D721Med (cell line): ENCODE data around the gene MEPCE.

Experiments
- DNase-seq: peaks from one replicate; pipeline ENCODE4 v3.0.0; 2011; ENCODE audit warnings: low spot score; ENCODE audit not compliant: insufficient read length
- FAIRE-seq: peaks from 2 replicates; lab custom pipeline; 2011; peaks lifted over from hg19 to GRCh38; lab: Jason Lieb, UNC
- CTCF ChIP-seq: IDR thresholded peaks from 2 replicates; pipeline ENCODE4 v1.5.1; 2012; ENCODE audit warnings: mild to moderate bottlenecking, control low read depth; ENCODE audit not compliant: insufficient read depth; ENCODE audit errors: missing control alignments

The MEPCE gene

DNA sequence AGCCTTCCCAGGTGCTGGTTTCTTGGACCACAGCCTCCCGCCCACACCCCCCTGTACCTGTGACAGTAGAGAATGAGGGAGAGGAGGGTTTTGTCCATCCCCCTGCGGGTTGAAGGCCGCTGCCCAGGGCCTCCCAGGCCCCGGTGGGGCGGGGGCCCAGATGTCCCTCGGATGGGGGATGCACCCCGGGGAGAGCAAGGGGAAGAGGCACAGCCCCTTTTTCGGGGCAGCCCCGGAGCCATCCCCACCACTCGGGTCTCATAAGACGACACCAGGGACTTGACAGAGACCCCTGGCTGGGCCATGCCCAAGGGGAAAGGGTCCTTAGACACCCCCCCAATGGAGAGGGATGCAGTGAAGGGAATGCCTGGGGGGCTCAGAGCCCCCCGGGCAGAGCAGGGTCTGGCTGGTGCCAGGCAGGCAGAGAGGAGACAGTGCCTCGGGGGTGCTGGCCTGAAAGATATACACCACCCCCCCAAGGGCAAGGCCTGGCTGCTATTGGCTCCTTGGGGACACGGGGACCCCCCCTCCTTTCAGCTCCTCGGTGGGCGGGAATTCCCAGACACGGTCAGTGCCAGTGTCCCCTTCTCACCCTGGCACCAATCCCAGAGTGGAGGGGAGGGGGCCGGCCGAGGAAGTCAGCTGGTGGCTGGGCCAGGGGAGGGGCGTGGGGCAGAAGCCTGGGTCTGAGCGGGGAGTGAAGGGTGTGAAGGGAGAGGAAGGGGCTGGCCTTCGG, 38.2 kb downstream of the MEPCE start:
- DNase-seq (no peak), FAIRE-seq (no peak)
- TF ChIP-seq CTCF = no peak

DNA sequence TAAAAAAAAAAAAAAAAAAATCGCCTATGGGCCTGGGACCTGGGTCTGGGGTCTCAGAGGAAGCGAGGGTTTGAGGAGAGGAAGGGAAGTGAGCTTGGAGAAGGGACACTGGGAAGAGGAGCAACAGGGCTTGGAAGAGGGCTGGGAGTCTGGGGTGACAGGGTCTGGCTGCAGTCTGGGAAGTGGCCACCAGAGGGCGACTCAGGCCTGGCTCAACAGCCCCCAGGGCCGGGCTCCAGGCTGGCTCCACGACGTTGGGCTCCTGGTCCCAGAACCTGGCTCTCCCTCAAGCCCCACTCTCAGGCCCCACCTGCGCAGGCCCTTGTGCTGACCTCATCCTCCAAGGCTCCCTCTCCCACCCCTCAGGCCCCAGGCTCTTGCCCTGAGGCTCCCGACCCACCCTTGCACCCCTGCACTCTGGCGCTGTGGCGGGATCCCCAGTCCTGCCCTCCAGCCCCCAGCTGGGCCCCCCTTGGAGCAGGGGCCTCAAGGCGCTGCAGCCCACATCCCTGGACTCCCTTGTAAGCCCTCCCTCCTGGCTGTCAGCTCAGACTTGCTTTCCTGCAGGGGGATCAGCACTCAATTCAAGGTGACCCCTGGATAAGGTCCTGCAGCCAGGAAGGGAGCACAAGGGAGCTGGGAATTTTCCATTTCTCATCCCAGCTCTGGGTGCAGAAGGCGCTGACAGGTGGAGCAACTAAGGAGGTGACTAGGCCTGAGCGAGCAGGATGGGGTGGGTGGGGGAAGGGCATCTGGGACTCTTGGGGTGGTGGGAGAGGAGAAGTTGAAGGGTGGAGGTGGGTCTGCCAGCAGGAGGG, 39.8 kb downstream of the MEPCE start:
- FAIRE-seq (no peak), DNase-seq (peak; percentile 98)
- peak; percentile 86 for TF ChIP-seq CTCF

DNA sequence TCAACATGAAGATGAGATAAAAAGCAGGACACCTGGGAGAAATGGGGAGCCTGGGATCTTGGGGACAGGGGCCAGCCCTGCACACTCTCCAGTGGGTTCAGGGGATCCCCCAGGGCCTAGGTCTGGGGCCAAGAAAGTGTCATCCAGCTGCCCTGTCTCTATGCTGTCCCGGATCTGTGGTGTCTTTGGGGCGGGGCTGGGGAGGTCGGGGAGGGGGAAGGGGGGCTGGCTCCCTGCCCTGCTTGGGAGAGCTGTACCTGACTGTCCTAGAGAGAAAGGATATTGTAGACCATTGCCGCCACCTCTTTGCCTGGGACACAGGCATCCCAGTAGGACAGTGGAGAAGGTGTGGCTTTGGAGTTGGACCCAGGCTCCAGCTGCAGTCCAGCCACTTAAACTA, 41.4 kb downstream of the MEPCE start:
- no peak for FAIRE-seq
- TF ChIP-seq CTCF = no peak
- no peak for DNase-seq

DNA sequence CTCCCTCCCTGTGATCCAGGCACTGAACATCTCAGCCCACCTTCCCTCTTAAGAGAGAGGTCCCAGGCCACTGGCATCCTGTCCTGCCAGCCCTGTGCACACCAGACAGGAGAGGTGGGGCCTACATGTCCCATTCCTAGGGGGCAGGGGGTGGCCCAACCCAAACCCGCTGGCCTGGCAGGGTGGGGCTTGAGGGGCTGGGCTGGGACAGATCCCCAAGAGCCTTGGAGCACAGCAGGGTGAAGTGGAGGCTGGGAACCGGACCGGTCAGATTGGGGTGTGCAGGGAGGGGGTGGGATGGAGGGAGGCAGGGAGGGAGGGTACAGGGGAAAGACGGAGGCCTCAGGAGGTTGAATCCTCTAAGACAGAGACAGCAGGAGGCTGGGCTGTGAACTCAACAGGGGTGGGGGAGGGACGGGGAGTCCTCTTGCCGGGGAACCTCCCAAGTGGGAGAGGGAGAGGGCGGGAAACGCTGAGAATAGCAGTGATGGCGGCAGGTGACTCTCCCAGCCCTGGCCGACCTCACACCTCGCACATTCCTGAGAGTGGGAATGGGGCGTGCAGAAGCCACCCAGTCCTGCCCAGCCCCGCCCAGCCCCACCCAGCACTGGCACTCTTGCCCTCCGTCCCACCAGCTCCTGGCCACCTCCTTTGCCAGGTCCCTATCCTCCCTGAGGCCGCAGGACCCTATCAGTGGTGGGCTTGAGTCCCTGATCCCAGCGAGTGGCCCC, 42.7 kb downstream of the MEPCE start:
- no peak for DNase-seq
- no peak for TF ChIP-seq CTCF
- FAIRE-seq = no peak

DNA sequence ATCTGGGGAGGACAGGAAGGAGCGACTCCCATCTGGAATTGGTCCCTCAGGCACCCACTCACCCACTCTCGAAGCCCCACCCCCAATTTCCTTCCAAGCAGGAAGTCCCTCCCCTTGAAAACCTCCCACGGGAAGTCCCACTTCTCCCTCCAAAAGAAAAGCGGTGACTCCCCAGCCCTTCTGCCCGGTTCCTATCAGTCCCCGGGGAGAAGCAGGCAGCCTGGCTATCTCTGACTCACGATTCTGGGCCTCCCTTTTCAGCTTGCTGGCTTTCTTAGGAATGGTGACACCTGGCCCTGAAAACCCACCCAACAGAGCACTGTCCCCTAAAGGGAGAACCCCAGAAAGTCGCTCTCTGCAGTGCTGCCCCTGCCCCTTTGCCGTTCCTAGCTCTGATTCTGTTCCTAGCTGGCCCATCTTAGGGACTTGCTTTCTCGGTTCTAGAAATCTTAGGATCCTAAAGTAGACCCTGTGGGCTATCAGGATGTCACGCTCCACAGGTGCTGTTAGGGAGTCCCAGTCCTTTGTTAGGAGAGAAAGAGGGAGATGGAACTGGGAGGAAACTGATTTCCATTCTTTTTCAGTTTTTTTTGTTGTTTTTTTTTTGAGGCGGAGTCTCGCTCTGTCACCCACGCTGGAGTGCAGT, 43.3 kb downstream of the MEPCE start:
- TF ChIP-seq CTCF = no peak
- no peak for FAIRE-seq
- no peak for DNase-seq

DNA sequence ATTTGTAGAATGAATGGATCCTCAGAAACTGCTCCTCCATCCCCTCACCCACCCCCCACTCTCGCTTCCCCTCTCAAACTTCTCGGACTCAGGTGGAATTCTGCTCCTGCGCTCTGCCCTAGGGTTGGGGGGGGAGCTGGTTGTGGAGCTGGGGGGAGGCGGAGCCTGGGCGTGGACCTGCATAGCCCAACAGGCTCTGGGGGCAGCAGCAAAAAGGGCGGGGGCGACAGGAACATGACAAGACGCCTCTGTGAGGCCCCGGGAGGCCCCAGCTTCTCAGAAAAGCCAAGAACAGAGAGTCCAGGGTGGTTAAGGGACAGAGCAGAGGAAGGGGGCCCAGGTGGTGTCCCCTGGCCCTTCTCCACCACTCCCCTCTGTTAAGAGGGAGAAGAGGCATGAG, 45.9 kb downstream of the MEPCE start:
- DNase-seq (no peak), FAIRE-seq (no peak)
- TF ChIP-seq CTCF = no peak
